CD4-positive, alpha-beta T cell (primary cell): Measurements from ENCODE around the gene DNAAF5. TPM values are rescaled to one million over a fixed set of nuclear protein-coding genes. Genes with fewer than 3 reads are reported as not detected.

Source experiments
- ATAC-seq: fragments of 200-7000 bp; cut with Tn5 transposase; one replicate; pipeline ENCODE4 v1.10.0; 2022; ENCODE audit warnings: mild to moderate bottlenecking; ENCODE audit not compliant: poor library complexity
- CTCF ChIA-PET: fragments of 350-600 bp; sonication (Branson Sonifier 250); formaldehyde crosslinking; loops from one replicate; lab custom pipeline; 2021; ENCODE audit warnings: antibody characterized with exemption, inconsistent platforms; lab: Charles Lee
- POLR2A ChIA-PET: fragments of 350-600 bp; sonication (Branson Sonifier 250); formaldehyde crosslinking; loops from one replicate; lab custom pipeline; 2021; ENCODE audit warnings: antibody characterized with exemption, inconsistent platforms; lab: Charles Lee
- DNase-seq, 14 experiments: peaks; one replicate each; pipeline ENCODE4 v3.0.0-alpha.2; 2013 to 2020; ENCODE audit warnings: mixed read lengths in 2 of 14
- H3K27ac ChIP-seq, 2 donors: one replicate each; pipeline versions ENCODE4 v1.5.1 to v1.7.0; 2013; ENCODE audit warnings: low read length in 2 of 2, low read depth in 1 of 2, mild to moderate bottlenecking in 1 of 2
- H3K27me3 ChIP-seq, 2 experiments: 1 replicate in 1 of 2; 2 replicates in 1 of 2; pipeline versions ENCODE4 v1.6.1 to v1.7.0; 2013; ENCODE audit warnings: low read length in 2 of 2, control low read depth in 1 of 2, mild to moderate bottlenecking in 1 of 2, moderate library complexity in 1 of 2; ENCODE audit not compliant: insufficient read depth in 2 of 2, control insufficient read depth in 1 of 2
- H3K36me3 ChIP-seq: one replicate; pipeline ENCODE4 v1.6.1; 2013; ENCODE audit warnings: low read length, control low read depth; ENCODE audit not compliant: insufficient read depth
- H3K4me1 ChIP-seq: one replicate; pipeline ENCODE4 v1.6.1; 2013; ENCODE audit warnings: low read length, control low read depth; ENCODE audit not compliant: insufficient read depth
- H3K4me3 ChIP-seq: one replicate; pipeline ENCODE4 v1.5.1; 2013; ENCODE audit warnings: mild to moderate bottlenecking, low read length, moderate library complexity
- H3K9me3 ChIP-seq, 2 experiments: 1 replicate in 1 of 2; 2 replicates in 1 of 2; pipeline versions ENCODE4 v1.6.1 to v1.7.0; 2013; ENCODE audit warnings: low read length in 2 of 2, mild to moderate bottlenecking in 2 of 2, control low read depth in 1 of 2, moderate library complexity in 1 of 2; ENCODE audit not compliant: control insufficient read depth in 1 of 2, insufficient read depth in 1 of 2
- H3K27ac Mint-ChIP-seq: one replicate; pipeline ENCODE4 v1.8.0; 2020; ENCODE audit warnings: mixed read lengths
- H3K27me3 Mint-ChIP-seq: one replicate; pipeline ENCODE4 v1.8.0; 2021; ENCODE audit warnings: mixed read lengths
- H3K36me3 Mint-ChIP-seq: one replicate; pipeline ENCODE4 v1.8.0; 2021; ENCODE audit warnings: low read depth, mixed read lengths
- H3K4me1 Mint-ChIP-seq: one replicate; pipeline ENCODE4 v1.8.0; 2021; ENCODE audit warnings: low read depth, mixed read lengths
- H3K4me3 Mint-ChIP-seq: one replicate; pipeline ENCODE4 v1.8.0; 2020; ENCODE audit warnings: mild to moderate bottlenecking, mixed read lengths
- H3K9me3 Mint-ChIP-seq: one replicate; pipeline ENCODE4 v1.8.0; 2020; ENCODE audit warnings: mixed read lengths
- CTCF ChIP-seq: fragments of 200-600 bp; IDR thresholded peaks from one replicate; pipeline ENCODE4 v1.8.0; 2022; ENCODE audit warnings: antibody characterized with exemption, mild to moderate bottlenecking
- intact Hi-C, 2 experiments: fragments of 100-400 bp; cut with DNase I in 1 of 2; cut with micrococcal nuclease in 1 of 2; formaldehyde crosslinking; loops; one replicate each; pipeline versions ENCODE4 v1.15.1 to v1.9.0; 2023 to 2025; cut with DNase I, micrococcal nuclease
- total RNA-seq, 174 experiments: library from RNA in 2 of 174; stranded (reverse) in 2 of 174; gene quantifications; one replicate each; pipeline ENCODE4 v1.2.3 and lab custom pipeline; 2021 to 2026

DNAAF5 gene
- total RNA-seq, 2 experiments from 2014 or later, result 4.8 to 6.1 TPM

- Mint-ChIP-seq H3K4me3 (peak overlapping the region; percentile 85), H3K4me1 (peaks cover 58% of the 10 kb centered on the region), H3K27ac (peak overlapping the region; percentile 86), H3K27me3 (no peaks in the 10 kb centered on the region), H3K9me3 (no peaks in the 10 kb centered on the region), H3K36me3 (peaks cover 46% of the 10 kb centered on the region)
- H3K4me1 ChIP-seq, result peaks cover 48% of the 10 kb centered on the region
- intact Hi-C loops, result loop anchor here (1.0 to 2.0 kb wide), 6 partner anchors 14 to 45 kb away; no protein-coding TSS in a partner anchor
- TF ChIP-seq CTCF, result no peak
- POLR2A ChIA-PET, result interaction anchor here (0.7 to 3.3 kb wide), 5 partner anchors 12 to 45 kb away, joined by 3 to 34 read pairs (median 8); partner anchors contain the start of gene GET4
- no peaks in the 10 kb centered on the region for H3K9me3 ChIP-seq
- H3K27ac ChIP-seq, result peak overlapping the region; percentile 73 to 90
- peak in 5 of 14 experiments; percentile 35 to 61 (median 58) for DNase-seq
- H3K4me3 ChIP-seq, result peak overlapping the region; percentile 36
- H3K36me3 ChIP-seq, result peaks cover 9% of the 10 kb centered on the region
- CTCF ChIA-PET, result interaction anchor here (1.1 to 4.2 kb wide), 6 partner anchors 15 to 161 kb away, joined by 3 to 22 read pairs (median 6); no protein-coding TSS in a partner anchor
- H3K27me3 ChIP-seq, result no peaks in the 10 kb centered on the region
- ATAC-seq, result peak; percentile 29
Observed at GRCh38 chr7:831596-832166, 105.2 kb downstream of the DNAAF5 start.

- H3K36me3 Mint-ChIP-seq, result peaks cover 49% of the 10 kb centered on the region
- Histone ChIP-seq H3K36me3 (peaks cover 15% of the 10 kb centered on the region), H3K9me3 (no peaks in the 10 kb centered on the region), H3K4me3 (peak within 1 kb of the TSS; percentile 36), H3K27ac (peak within 1 kb of the TSS; percentile 73 to 90), H3K4me1 (peaks cover 48% of the 10 kb centered on the region), H3K27me3 (no peaks in the 10 kb centered on the region)
- peak within 1 kb of the TSS; percentile 85 for H3K4me3 Mint-ChIP-seq
- peak; percentile 52 to 84 (median 68) for DNase-seq
- TF ChIP-seq CTCF, result peak; percentile 15
- ATAC-seq, result peak; percentile 87
- no peaks in the 10 kb centered on the region for H3K9me3 Mint-ChIP-seq
- H3K27ac Mint-ChIP-seq, result peak within 1 kb of the TSS; percentile 86
- intact Hi-C loops, result loop anchor here (1.0 to 2.0 kb wide), 6 partner anchors 15 to 46 kb away; no protein-coding TSS in a partner anchor
- H3K4me1 Mint-ChIP-seq, result peaks cover 53% of the 10 kb centered on the region
- ChIA-PET POLR2A (interaction anchor here (0.7 to 3.3 kb wide), 5 partner anchors 12 to 46 kb away, joined by 3 to 34 read pairs (median 8); partner anchors contain the start of gene GET4), CTCF (interaction anchor here (1.1 to 4.2 kb wide), 7 partner anchors 15 to 161 kb away, joined by 3 to 22 read pairs (median 6); no protein-coding TSS in a partner anchor)
- no peaks in the 10 kb centered on the region for H3K27me3 Mint-ChIP-seq
Observed at GRCh38 chr7:832167-832967, 105.9 kb downstream of the DNAAF5 start, which contains the start of gene SUN1. SUN1 (plus strand) TSS chr7:832476; CDS start chr7:832525, 49 bp downstream.

GRCh38 chr7:832968-833424 is 106.5 kb downstream of the DNAAF5 start:
- ChIA-PET CTCF (interaction anchor here (1.5 to 4.2 kb wide), 4 partner anchors 20 to 160 kb away, joined by 4 to 22 read pairs (median 7); no protein-coding TSS in a partner anchor), POLR2A (interaction anchor here (2.4 to 3.3 kb wide), 2 partner anchors 16 to 20 kb away, joined by 10 to 34 read pairs; no protein-coding TSS in a partner anchor)
- H3K9me3 ChIP-seq, result no peaks in the 10 kb centered on the region
- Mint-ChIP-seq H3K4me1 (peaks cover 53% of the 10 kb centered on the region), H3K27ac (peak overlapping the region; percentile 86), H3K27me3 (no peaks in the 10 kb centered on the region), H3K9me3 (no peaks in the 10 kb centered on the region), H3K4me3 (peak overlapping the region; percentile 85), H3K36me3 (peaks cover 55% of the 10 kb centered on the region)
- ATAC-seq (no peak), DNase-seq (peak in 1 of 14 experiments; percentile 23)
- no peaks in the 10 kb centered on the region for H3K27me3 ChIP-seq
- no peak overlapping the region for H3K4me3 ChIP-seq
- no peak for TF ChIP-seq CTCF
- H3K4me1 ChIP-seq, result peaks cover 48% of the 10 kb centered on the region
- H3K36me3 ChIP-seq, result peaks cover 15% of the 10 kb centered on the region
- peak overlapping the region; percentile 73 to 90 for H3K27ac ChIP-seq
- intact Hi-C loops, result loop anchor here (1.0 to 2.0 kb wide), 6 partner anchors 16 to 47 kb away; no protein-coding TSS in a partner anchor
